HG02870 (cell line): ENCODE data around the gene ECM2.
"Not testable (repeated sequence)": the region's sequence is repeated elsewhere in the genome, so short reads cannot be mapped to it uniquely, and the experiment has no call there.

Experiments
- ATAC-seq: cut with Tn5 transposase; IDR thresholded peaks from one replicate; pipeline ENCODE4 v1.9.1; 2021; ENCODE audit warnings: mild to moderate bottlenecking, moderate library complexity; ENCODE audit not compliant: unreplicated experiment

Gene ECM2

DNA sequence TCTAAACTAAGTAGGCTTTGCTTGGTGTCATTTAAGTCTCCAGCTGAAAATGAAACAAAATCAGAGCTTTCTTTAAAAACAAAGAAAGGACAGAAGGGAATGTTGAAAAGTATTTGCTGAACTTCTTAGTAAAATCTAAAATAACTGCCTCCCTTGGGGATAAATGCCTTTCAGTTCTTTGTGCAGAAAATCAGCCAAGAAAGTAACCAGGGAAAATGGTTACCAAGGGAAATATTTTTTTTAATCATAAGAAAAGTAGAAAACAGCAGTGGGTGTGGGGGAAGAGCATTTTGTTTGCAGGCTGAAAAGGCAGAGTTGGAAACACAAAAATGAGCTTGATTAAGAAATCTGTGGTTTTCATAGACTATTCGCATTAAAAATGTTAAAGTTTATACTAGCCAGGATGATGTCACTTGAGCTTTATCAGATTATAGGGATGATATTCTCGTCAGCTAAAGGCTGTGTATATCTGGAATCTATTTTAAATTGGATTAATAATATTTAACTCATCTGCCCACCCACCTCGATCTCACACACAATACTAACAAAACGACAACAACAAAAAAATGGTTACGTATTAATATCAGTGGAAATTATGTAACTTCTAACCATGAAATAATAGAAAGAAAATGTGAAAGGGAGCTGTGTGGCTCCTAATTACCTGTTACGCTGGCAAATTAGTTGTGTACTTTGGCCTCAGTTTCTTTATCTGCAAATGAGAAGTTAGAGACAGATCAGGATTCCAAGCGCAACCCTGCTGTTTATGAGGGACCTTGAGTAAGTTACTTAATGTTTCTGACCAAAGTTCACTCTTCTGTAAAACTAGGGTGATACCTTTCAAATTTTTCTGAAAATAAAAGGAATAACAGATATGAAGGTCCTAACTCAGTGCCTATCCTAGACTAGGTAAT, at the start of gene ECM2:
Gene ECM2, minus strand, starts transcription at position 51 of the 911 bp plus-strand sequence. CDS start 13,124 bp downstream, outside the sequence.
- ATAC-seq = no peak

DNA sequence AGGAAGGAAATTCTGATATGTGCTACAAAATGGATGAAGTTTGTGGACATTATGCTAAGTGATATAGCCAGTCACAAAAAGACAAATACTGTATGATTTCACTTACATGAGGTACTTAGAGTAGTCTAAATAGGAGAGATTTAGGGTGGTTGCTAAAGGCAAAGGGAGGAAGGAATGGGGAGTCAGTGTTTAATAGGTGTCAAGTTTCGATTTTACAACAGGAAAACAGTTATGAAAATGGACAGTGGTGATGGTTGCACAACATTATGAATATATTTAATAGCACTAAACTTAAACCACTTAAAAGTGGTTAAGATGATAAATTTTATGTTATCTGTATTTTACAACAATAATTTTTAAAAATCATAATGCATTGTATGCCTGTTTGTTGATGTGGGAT, 40.4 kb upstream of the ECM2 start:
- no peak for ATAC-seq

DNA sequence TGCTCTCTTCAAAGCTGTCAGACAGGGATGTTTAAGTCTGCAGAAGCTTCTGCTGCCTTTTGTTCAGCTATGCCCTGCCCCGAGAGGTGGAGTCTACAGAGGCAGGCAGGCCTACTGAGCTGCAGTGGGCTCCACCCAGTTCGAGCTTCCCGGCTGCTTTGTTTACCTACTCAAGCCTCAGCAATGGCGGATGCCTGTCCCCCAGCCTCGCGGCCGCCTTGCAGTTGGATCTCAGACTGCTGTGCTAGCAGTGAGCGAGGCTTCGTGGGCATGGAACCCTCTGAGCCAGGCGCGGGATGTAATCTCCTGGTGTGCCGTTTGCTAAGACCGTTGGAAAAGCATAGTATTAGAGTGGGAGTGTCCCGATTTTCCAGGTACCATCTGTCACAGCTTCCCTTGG, 37.8 kb upstream of the ECM2 start:
- ATAC-seq = not testable (repeated sequence)

DNA sequence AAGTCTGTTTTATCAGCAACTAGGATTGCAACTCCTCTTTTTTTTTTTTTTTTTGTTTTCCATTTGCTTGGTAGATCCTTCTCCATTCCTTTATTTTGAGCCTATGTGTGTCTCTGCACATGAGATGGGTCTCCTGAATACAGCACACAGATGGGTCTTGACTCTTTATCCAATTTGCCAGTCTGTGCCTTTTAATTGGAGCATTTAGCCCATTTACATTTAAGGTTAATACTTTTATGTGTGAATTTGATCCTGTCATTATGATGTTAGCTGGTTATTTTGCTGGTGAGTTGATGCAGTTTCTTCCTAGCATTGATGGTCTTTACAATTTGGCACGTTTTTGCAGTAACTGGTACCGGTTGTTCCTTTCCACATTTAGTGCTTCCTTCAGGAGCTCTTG, 36.1 kb upstream of the ECM2 start:
- not testable (repeated sequence) for ATAC-seq

DNA sequence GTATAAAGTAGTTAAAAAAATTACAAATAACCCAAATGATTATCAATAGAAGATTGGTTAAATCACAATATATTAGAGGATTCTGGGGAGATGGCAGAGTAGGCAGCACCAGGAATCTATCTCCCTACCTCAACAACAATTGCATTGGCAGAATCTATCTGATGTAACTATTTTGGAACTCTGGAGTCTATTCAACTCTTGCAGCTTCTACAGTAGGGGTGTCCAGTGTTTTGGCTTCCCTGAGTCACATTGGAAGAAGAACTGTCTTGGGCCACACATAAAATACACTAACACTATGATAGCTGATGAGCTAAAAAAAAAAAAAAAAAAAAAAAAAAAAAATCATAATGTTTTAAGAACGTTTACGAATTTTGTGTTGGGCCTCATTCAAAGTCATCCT, 29.2 kb upstream of the ECM2 start:
- ATAC-seq = no peak

DNA sequence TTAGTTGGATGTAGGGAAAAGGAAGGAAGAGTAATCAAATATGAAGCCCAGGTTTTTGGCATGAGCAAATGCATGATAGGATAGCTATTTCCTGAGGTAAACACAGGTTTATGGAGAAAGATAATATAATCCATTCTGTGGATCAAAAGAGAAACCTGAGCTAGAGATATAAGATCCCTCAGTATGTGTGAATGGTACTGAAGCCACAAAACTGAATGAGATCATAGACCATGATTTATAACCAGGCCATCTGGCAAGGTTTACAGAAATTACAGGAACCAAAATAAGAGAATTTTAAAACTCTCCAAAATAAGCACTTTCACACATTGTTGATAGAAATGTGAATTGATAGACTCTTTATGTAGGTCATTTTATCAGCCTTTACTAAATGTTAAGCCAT, 28.7 kb upstream of the ECM2 start:
- ATAC-seq = no peak

DNA sequence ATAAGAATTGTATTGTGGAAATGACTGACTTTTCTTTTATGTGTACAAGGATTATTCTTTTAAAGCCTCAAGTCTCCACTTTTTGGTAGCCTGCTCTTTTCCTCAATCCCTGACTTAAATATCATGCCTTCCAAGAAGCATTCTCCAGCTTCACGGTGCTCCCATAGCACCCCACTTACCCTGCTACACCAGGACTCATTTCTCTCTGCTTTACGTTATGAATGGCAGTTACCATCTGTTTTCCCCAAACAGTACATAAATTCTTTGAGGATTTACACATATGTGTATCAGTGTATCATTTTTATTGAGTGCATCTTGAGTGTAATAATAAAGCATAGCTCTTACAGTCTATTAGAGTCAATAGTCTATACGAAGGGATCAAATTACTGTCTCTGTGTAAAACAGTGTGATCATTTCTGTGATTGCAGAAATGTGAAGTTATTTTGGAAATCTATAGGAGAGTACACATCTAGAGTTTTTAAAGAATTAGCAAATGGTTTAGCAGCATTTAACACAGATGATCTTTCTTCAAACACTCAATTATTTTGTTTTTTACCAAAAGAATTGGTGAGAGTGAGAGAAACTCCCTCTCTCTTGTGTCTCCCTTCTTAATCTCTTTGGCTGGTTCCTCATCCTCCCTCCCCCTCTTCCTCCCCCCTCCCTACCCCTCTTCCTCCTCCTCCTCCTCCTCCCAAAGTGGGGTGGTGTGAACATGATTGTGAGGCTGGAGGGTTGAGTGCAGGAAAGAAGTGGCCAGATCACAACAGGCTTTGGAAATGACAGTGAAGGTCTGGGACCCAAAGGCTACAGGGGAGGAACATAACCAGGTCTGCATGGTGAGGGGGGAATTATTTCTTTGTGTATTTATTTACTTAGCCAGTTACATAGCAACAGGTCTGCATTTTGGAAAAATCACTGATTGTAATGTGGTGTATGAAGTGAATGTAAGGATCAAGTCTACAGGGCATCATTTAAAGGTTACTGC, 27.6 kb upstream of the ECM2 start:
- no peak for ATAC-seq

DNA sequence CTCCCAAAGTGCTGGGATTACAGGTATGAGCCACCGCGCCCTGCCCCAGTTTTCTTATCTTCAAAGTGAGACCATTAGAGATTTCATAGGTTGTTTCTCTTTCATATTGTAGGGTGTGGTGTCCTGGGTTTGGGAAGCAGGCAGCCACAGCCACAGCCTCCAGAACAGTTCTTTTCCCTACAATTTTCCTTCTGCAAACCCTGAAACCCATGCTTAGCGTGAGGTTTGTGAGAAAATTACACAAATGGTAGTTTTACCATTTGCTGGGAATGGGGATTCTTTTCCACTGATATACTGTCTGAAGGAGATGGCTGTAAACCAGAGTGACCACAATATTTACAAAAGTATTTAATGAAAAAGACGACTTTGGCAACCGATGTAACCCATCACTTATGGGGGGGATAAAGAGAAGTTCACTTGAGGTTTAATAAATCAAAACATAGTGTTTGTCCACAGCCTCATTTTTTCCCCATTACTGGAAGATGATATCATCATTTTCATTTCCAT, 26.7 kb upstream of the ECM2 start:
- ATAC-seq = no peak

DNA sequence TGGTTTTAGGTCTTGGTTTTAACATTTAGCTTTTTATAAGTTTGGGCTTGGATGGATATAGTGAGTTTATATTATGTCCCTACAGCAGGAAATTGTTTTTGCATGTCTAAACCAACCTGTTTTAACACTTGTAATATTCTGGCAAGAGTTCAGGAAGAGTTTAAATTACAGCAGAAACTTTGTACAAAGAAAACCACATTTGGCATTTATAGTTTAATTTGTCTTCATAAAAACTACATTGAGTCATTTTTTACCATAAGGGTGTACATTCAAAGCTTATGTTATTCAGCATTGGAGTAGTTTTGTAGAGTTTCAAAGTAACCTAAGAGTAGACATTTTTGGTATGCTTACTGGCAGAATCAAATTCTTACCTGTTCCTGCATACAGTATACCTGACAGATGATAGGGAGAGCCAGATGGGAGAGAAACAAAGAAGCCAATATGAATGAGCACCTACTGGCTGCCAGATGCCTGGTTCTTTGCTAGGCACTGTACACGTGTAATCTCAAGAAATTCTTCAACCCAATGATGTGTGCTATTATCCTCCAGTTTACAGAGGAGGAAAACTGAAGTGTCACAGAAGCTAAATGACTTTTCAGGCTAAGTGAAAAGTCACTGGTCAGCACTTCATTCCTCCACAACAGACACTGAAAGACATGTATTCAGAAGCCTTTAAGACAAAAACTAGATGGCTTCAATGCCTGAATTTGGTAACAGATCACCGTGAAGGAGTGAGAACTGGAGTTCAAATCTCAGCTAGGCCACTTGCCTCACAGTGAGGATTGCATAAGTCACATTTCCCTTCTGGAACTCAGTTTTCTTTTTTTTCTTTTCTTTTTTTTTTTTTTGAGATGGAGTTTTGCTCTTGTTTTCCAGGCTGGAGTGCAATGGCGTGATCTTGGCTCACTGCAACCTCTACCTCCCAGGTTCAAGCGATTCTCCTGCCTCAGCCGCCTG, 25.9 kb upstream of the ECM2 start:
- no peak for ATAC-seq

DNA sequence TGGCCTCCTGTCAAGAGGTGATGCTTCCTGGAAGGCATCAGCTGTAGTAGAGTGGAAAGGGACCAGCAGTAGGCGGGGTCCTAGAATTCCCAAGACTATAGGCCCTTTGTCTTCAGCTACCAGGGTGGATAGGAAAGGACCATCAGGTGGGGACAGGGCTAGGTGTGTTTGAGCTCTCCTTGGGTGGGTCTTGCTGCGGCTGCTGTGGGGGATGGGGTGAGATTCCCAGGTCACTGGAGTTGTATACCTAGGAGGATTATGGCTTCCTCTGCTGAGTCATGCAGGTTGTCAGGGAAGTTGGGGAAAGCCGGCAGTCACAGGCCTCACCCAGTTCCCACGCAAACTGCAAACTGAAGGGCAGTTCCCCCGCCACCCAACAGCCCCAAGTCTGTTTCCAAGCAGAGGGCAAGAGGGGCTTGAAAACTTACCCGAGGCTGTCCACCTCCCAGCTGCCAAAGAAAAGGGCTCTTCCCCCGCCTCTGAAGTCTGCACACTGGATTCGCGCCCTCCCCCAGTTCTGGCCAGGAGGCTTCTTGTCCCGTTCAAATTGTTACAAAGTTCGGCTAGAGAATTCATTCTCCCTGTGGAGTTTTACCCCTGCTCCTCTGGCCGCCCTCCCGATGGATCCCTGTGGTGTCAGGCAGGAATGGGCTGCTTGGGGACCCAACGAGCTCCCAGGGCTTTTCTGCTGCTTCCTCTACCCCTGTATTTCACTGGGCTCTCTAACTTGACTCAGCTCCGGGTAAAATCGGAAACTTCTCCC, 23.0 kb upstream of the ECM2 start:
- no peak for ATAC-seq

DNA sequence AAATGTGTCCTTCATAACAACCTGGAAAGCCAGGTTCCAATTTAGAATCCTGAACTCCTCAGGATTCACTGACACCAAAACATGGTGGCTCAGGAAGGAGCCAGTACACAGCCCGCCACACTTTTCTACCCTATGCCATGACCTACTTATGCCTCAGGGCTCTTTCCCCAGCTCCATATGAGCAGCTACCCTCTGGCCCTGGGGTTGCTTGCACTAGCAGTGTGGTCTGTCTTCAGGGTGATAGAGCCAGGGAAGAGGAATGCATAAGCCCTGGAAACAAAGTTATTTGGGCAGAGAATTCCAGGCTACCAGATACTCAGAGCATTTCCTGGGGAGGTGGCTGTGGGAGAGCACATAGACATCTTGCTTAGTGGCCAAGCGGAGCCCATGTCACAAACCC, 15.0 kb upstream of the ECM2 start:
- ATAC-seq = no peak

DNA sequence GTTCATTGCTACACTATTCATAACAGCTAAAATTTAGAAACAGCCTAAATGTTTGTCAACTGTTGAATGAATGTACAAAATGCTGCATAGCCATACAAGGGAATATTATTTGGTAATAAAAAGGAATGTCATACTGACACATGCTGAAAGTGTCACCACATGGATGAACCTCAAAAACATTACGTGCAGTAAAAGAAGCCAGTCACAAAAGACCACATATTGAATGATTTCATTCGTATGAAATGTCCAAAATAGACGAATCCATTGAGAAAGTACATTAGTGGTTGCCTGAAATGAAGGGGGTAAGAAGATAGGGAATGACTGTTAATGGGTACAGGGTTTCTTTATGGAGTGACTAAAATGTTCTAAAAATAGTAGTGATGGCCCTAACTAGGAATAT, 11.6 kb upstream of the ECM2 start:
- no peak for ATAC-seq

DNA sequence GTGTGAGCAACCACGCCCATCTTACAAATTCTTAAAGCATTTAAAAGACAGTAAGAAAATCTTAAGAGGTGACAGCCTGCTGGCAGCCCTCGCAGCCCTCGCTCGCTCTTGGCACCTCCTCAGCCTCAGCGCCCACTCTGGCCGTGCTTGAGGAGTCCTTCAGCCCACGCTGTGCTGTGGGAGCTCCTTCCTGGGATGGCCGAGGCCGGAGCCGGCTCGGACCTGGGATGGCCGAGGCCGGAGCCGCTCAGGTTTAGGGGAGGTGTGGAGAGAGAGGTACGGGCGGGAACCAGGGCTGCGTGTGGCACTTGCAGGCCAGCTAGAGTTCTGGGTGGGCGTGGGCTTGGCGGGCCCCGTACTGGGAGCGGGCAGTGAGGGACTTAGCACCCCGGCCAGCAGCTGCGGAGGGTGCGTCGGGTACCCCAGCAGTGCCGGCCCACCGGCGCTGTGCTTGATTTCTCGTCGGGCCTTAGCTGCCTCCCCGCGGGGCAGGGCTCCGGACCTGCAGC, 9.3 kb upstream of the ECM2 start:
- no peak for ATAC-seq

DNA sequence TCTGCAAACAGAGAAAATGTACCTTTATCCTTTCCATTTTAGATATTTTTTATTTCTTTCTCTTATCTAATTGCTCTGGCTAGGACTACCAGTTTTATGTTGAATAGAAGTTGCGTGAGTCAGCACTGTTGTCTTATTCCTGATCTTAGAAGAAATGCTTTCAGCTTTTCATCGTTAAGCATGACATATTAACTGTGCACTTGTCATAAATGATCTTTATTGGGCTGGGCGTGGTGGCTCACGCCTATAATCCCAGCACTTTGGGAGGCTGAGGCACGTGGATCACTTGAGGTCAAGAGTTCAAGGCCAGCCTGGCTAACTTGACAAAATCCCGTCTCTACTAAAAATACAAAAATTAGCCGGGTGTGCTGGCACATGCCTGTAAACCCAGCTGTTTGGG, 8.2 kb upstream of the ECM2 start:
- no peak for ATAC-seq

DNA sequence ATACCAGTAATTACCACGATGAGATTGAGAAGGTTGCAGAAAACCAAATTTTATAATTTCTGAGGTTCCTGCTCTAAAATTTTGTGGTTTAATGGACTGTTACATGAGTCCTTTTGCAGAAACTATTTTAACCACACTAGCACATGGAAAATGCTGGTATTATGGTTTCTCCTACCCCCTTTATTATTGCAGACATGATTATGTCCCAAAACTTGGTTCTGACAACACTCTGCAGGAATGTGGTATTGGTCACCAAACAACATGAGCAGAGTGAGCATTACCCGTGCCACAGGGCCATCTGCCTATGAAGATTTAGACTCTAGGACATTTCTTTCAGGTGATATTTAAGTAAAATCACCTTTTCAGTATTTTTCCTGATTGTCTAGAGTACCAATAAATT, 2.8 kb upstream of the ECM2 start:
- no peak for ATAC-seq

DNA sequence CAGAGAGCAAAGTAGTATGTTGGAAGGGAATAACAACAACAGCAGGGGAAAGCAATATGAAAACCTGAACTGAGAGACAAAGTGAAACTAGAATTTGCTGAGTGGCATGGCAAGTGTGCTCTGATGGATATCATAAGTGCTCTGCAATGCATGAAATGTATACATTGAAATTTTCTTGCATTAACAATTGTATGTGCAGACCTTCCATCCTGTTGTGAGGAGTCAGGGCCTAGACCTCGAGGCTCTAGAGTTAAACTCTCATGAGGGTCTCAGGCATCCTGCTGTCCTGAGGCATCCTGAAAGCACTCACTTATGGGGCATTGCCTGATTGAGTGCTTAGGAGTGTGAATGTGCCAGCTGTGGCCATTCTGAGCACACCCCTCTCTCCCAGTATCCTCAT, 1.1 kb downstream of the ECM2 start:
- peak; percentile 50 for ATAC-seq

DNA sequence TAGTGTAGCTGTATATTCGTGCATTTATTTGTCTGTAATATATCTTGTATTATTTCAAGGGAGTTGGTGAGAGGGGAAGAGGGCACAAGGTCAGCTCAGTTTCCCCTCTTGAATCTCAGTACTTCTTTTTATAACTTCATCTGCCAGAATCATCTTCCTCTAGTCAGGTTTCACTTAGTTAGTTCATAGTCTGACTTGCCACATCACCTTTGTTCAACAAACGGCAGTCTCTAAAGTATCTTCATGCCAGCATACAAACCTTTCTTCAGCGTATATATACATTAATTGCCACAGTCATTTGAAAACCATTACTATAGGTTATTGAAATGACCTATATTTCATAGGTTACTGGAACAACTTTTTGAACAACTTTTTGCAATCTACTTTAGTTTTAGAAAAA, 1.6 kb downstream of the ECM2 start:
- peak; percentile 22 for ATAC-seq

DNA sequence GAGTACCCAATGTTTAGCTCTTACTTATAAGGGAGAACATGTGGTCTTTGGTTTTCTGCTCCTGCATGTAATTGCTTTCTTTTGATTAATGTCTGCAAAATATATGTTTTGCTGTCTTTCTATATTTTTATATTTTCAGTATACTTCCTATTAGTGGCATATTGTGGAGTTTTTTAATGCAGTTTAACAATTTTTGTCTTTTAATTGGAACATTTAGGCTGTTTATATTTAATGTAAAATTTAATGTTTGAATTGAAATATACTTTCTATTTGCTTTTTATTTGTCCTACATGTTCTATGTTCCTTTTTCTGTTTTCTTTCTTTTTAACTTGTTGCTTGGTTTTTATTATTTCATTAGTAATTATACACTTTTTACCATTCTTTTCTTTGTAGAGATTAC, 4.9 kb downstream of the ECM2 start:
- no peak for ATAC-seq

DNA sequence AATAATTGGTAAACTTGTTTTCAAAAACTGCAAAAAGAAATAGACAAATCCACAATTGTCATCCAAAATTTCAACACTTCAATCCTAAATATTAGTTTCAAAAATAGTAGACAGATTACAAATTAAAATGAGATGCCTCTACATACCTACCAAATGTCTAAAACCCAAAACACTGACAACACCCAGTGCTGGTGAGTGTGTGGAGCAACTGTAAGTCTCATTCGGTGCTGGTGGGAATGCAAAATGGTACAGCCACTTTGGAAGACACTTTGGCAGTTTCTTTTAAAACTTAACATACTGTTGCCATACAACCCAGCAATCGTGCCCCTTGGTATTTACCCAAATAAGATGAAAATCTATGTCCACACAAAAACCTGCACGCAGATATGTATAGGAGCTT, 6.7 kb downstream of the ECM2 start:
- ATAC-seq = no peak

DNA sequence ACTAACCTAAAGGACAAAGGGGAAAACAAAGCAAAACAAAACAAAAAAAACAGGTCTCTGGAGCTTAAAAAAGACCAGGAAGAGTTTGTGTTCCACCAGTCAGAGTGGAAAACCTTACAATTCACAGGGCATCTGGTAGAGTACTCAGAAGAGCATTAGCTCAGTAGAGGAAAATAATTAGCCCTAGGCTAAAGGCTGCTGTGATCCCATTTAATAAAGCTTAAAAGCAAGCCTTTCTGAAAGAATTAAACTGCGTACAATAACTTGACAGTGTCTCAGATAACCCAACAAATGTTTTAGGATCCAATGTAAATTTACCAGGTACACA, 7.3 kb downstream of the ECM2 start:
- no peak for ATAC-seq
